A549 (cell line): Measurements from ENCODE around the gene MDGA2. TPM values are rescaled to one million over a fixed set of nuclear protein-coding genes. Genes with fewer than 3 reads are reported as not detected.

Source experiments
- ATAC-seq, 2 experiments: fragments of 200-7000 bp in 1 of 2; fragments of >200 bp in 1 of 2; cut with Nextera tagmentation in 1 of 2; cut with Tn5 transposase in 1 of 2; 3 replicates each; pipeline versions ENCODE4 v1.8.0 to v1.9.1; 2018 to 2020; ENCODE audit warnings: mild to moderate bottlenecking in 1 of 2, moderate library complexity in 1 of 2
- CTCF ChIA-PET: fragments of 300-600 bp; sonication (Branson Sonifier 250); formaldehyde crosslinking; extraction: SDS; loops from one replicate; lab custom pipeline; 2021; ENCODE audit warnings: antibody characterized with exemption, inconsistent platforms; lab: Yijun Ruan, JAX
- POLR2A ChIA-PET: fragments of 350-600 bp; formaldehyde crosslinking; extraction: SDS; loops from one replicate; lab custom pipeline; 2021; ENCODE audit warnings: antibody characterized with exemption, inconsistent platforms; lab: Yijun Ruan, JAX
- DNase-seq, 2 experiments: peaks; one replicate each; pipeline versions ENCODE4 v3.0.0 to v3.0.0-alpha.2; 2011 to 2016; ENCODE audit warnings: low read depth in 1 of 2, low spot score in 1 of 2
- FAIRE-seq: peaks from 2 replicates; lab custom pipeline; 2011; peaks lifted over from hg19 to GRCh38; lab: Jason Lieb, UNC
- H3K27ac ChIP-seq, 2 experiments: fragments of >200 bp; sonication (Bioruptor Twin); formaldehyde crosslinking; 3 replicates each; pipeline ENCODE4 v1.5.1; 2016 to 2017
- H3K4me1 ChIP-seq: fragments of >200 bp; sonication (Bioruptor Twin); formaldehyde crosslinking; 3 replicates; pipeline ENCODE4 v1.6.1; 2016
- H3K4me2 ChIP-seq: fragments of >200 bp; sonication (Bioruptor Twin); formaldehyde crosslinking; 3 replicates; pipeline ENCODE4 v1.6.1; 2016
- H3K4me3 ChIP-seq: fragments of >200 bp; sonication (Bioruptor Twin); formaldehyde crosslinking; 3 replicates; pipeline ENCODE4 v1.5.1; 2016
- H3K9me3 ChIP-seq: fragments of >200 bp; sonication (Bioruptor Twin); formaldehyde crosslinking; 3 replicates; pipeline ENCODE4 v1.6.1; 2016
- BHLHE40 ChIP-seq: IDR thresholded peaks from 2 replicates; pipeline ENCODE4 v1.6.1; 2012; ENCODE audit warnings: low read depth, low read length, inconsistent platforms
- CBX8 ChIP-seq: fragments of 200-600 bp; sonication (generic); IDR thresholded peaks from 2 replicates; pipeline ENCODE4 v1.6.1; 2016
- CEBPB ChIP-seq, 2 experiments: fragments of >200 bp in 1 of 2; sonication (Bioruptor Twin) in 1 of 2; formaldehyde crosslinking in 1 of 2; IDR thresholded peaks; 2 replicates each; pipeline ENCODE4 v1.6.1; 2012 to 2016
- CHD2 ChIP-seq: fragments of 150-350 bp; IDR thresholded peaks from 2 replicates; pipeline ENCODE4 v1.6.1; 2014; ENCODE audit warnings: low read length; ENCODE audit not compliant: partially characterized antibody
- CHD4 ChIP-seq: fragments of 200-600 bp; sonication (generic); IDR thresholded peaks from 2 replicates; pipeline ENCODE4 v1.6.1; 2016; ENCODE audit warnings: antibody characterized with exemption, mild to moderate bottlenecking, borderline replicate concordance
- CTCF ChIP-seq: fragments of >200 bp; sonication (Bioruptor Twin); formaldehyde crosslinking; IDR thresholded peaks from 3 replicates; pipeline ENCODE4 v1.5.1; 2016
- EHF ChIP-seq: fragments of 250-450 bp; sonication (Bioruptor Pico); IDR thresholded peaks from 2 replicates; pipeline ENCODE4 v1.5.0; 2020; ENCODE audit warnings: mild to moderate bottlenecking
- EHMT2 ChIP-seq: fragments of 200-600 bp; sonication (generic); IDR thresholded peaks from 2 replicates; pipeline ENCODE4 v1.6.1; 2016; ENCODE audit warnings: antibody characterized with exemption, low read depth, mild to moderate bottlenecking, moderate library complexity
- ELK1 ChIP-seq: fragments of 150-350 bp; IDR thresholded peaks from 2 replicates; pipeline ENCODE4 v1.6.1; 2014; ENCODE audit warnings: low read depth, mild to moderate bottlenecking, low read length
- FOSB ChIP-seq: fragments of 250-450 bp; sonication (Bioruptor Pico); IDR thresholded peaks from 2 replicates; pipeline ENCODE4 v1.5.0; 2020; ENCODE audit warnings: mild to moderate bottlenecking, moderate library complexity
- FOXS1 ChIP-seq: fragments of 250-450 bp; sonication (Bioruptor Pico); IDR thresholded peaks from 2 replicates; pipeline ENCODE4 v1.5.0; 2020; ENCODE audit warnings: mild to moderate bottlenecking, moderate library complexity
- HDAC2 ChIP-seq: fragments of 200-600 bp; sonication (generic); IDR thresholded peaks from 2 replicates; pipeline ENCODE4 v1.6.1; 2016
- HES2 ChIP-seq: fragments of >200 bp; sonication (Bioruptor Twin); formaldehyde crosslinking; IDR thresholded peaks from 2 replicates; pipeline ENCODE4 v1.6.1; 2016
- HEYL ChIP-seq: fragments of 250-450 bp; sonication (Bioruptor Pico); IDR thresholded peaks from 2 replicates; pipeline ENCODE4 v1.8.0; 2021; ENCODE audit warnings: mild to moderate bottlenecking, moderate library complexity
- HMGXB4 ChIP-seq: fragments of 250-450 bp; sonication (Bioruptor Pico); IDR thresholded peaks from 2 replicates; pipeline ENCODE4 v1.5.0; 2021; ENCODE audit warnings: mild to moderate bottlenecking, moderate library complexity, borderline replicate concordance
- HOXA7 ChIP-seq: fragments of 250-450 bp; sonication (Bioruptor Pico); IDR thresholded peaks from 2 replicates; pipeline ENCODE4 v1.5.0; 2020; ENCODE audit warnings: mild to moderate bottlenecking, moderate library complexity
- HOXB13 ChIP-seq: fragments of 250-450 bp; sonication (Bioruptor Pico); IDR thresholded peaks from 2 replicates; pipeline ENCODE4 v1.5.0; 2020; ENCODE audit warnings: low read depth, mild to moderate bottlenecking, moderate library complexity
- JUNB ChIP-seq: fragments of >200 bp; sonication (Bioruptor Twin); formaldehyde crosslinking; IDR thresholded peaks from 2 replicates; pipeline ENCODE4 v1.6.1; 2016
- KDM1A ChIP-seq: fragments of 200-600 bp; sonication (generic); IDR thresholded peaks from 2 replicates; pipeline ENCODE4 v1.6.1; 2016; ENCODE audit warnings: low read depth, mild to moderate bottlenecking
- MAX ChIP-seq: IDR thresholded peaks from 2 replicates; pipeline ENCODE4 v1.6.1; 2012
- NFE2L2 ChIP-seq: fragments of 150-350 bp; conservative IDR thresholded peaks from 2 replicates; pipeline ENCODE4 v1.6.1; 2014; ENCODE audit warnings: low read length
- NPAS2 ChIP-seq: fragments of 250-450 bp; sonication (Bioruptor Pico); IDR thresholded peaks from 2 replicates; pipeline ENCODE4 v1.8.0; 2022; ENCODE audit warnings: mild to moderate bottlenecking, moderate library complexity, borderline replicate concordance
- PHF8 ChIP-seq: fragments of 200-600 bp; sonication (generic); IDR thresholded peaks from 2 replicates; pipeline ENCODE4 v1.6.1; 2016; ENCODE audit warnings: low read depth, mild to moderate bottlenecking, antibody characterized with exemption, moderate library complexity, borderline replicate concordance
- POLR2AphosphoS2 ChIP-seq: conservative IDR thresholded peaks from 2 replicates; pipeline ENCODE4 v1.6.1; 2012; ENCODE audit warnings: low read length, improper control_type of control experiment, inconsistent platforms
- RAD21 ChIP-seq, 2 experiments: fragments of >200 bp in 1 of 2; sonication (Bioruptor Twin) in 1 of 2; formaldehyde crosslinking in 1 of 2; IDR thresholded peaks in 1 of 2; conservative IDR thresholded peaks in 1 of 2; 2 replicates in 1 of 2; 3 replicates in 1 of 2; pipeline ENCODE4 v1.6.1; 2012 to 2018; ENCODE audit warnings: inconsistent platforms in 1 of 2
- RFX5 ChIP-seq: fragments of 450-650 bp; IDR thresholded peaks from 2 replicates; pipeline ENCODE4 v1.7.1; 2014; ENCODE audit warnings: antibody characterized with exemption, mild to moderate bottlenecking, moderate library complexity
- TP53 ChIP-seq: fragments of 250-450 bp; sonication (Bioruptor Pico); IDR thresholded peaks from 2 replicates; pipeline ENCODE4 v1.5.0; 2021; ENCODE audit warnings: mild to moderate bottlenecking, moderate library complexity
- USF2 ChIP-seq: fragments of 450-650 bp; IDR thresholded peaks from 2 replicates; pipeline ENCODE4 v1.6.1; 2014; ENCODE audit warnings: antibody characterized with exemption
- ZNF302 ChIP-seq: fragments of 250-450 bp; sonication (Bioruptor Pico); IDR thresholded peaks from 2 replicates; pipeline ENCODE4 v1.9.0; 2021; ENCODE audit warnings: inconsistent platforms, mild to moderate bottlenecking, moderate library complexity
- WGBS: methylation state at CpG from one replicate; pipeline ENCODE4 v1.1.6; 2017; ENCODE audit errors: missing lambda C conversion rate; 5-methylcytosine and 5-hydroxymethylcytosine counted together
- polyA plus RNA-seq, 4 experiments: library from polyadenylated mRNA; depleted of rRNA in 3 of 4; stranded (reverse); fragments of >200 nt; fragmentation: RNase III in 1 of 4; extraction: RNeasy Plus Mini Kit Qiagen cat#74134 plus additional on column Dnase treatment in 1 of 4; gene quantifications; 2 replicates in 3 of 4; 3 replicates in 1 of 4; pipeline ENCODE4 v1.2.3, GENCODE V29; 2011 to 2017

The MDGA2 gene
- polyA plus RNA-seq, 2 of the 4 experiments (the other 2 are of a cell fraction), result 0.08 to 0.12 TPM

- POLR2A ChIA-PET, result no interaction called here
- no peak overlapping the region for H3K4me2 ChIP-seq
- TF ChIP-seq HMGXB4, result no peak
- TF ChIP-seq PHF8, result no peak
- TF ChIP-seq ELK1, result no peak
- TF ChIP-seq HDAC2, result no peak
- TF ChIP-seq JUNB, result no peak
- TF ChIP-seq BHLHE40, result no peak
- no peak for TF ChIP-seq NPAS2 (CRISPR knock-in tag)
- no peak for TF ChIP-seq HOXB13 (CRISPR knock-in tag)
- TF ChIP-seq MAX, result no peak
- TF ChIP-seq KDM1A, result no peak
- TF ChIP-seq CHD2, result no peak
- TF ChIP-seq EHF, result no peak
- TF ChIP-seq ZNF302 (CRISPR knock-in tag), result no peak
- TF ChIP-seq POLR2AphosphoS2, result no peak
- no peak for TF ChIP-seq HEYL (CRISPR knock-in tag)
- TF ChIP-seq HES2, result no peak
- CTCF ChIA-PET, result no interaction called here
- no peak for ATAC-seq
- H3K4me3 ChIP-seq, result no peak overlapping the region
- DNase-seq, result no peak
- no peaks in the 10 kb centered on the region for H3K4me1 ChIP-seq
- FAIRE-seq, result no peak
- no peak overlapping the region for H3K27ac ChIP-seq
- no peaks in the 10 kb centered on the region for H3K9me3 ChIP-seq
- 4% methylated on average over 1 of the region's 1 CpG for WGBS
Measured at GRCh38 chr14:47438650-47439140, 236.7 kb downstream of the MDGA2 start.

GRCh38 chr14:47435331-47435965 is 240.0 kb downstream of the MDGA2 start:
- FAIRE-seq, result no peak
- TF ChIP-seq BHLHE40 (no peak), CTCF (no peak), CBX8 (no peak), KDM1A (no peak), CEBPB (IDR thresholded peaks at IDR 0.05) (no peak), RFX5 (no peak), FOXS1 (CRISPR knock-in tag) (no peak), HMGXB4 (no peak), NPAS2 (CRISPR knock-in tag) (no peak), HOXB13 (CRISPR knock-in tag) (no peak), CHD4 (no peak), EHMT2 (no peak), TP53 (CRISPR knock-in tag) (no peak), USF2 (no peak), HOXA7 (CRISPR knock-in tag) (no peak), RAD21 (conservative IDR thresholded peaks at IDR 0.05 in 1 of 2, IDR thresholded peaks at IDR 0.05 in 1 of 2) (no peak), NFE2L2 (no peak), PHF8 (no peak), FOSB (CRISPR knock-in tag) (no peak)
- ChIA-PET CTCF (no interaction called here), POLR2A (no interaction called here)
- 0% methylated on average over 1 of the region's 1 CpG for WGBS
- Histone ChIP-seq H3K4me3 (no peak overlapping the region), H3K27ac (no peak overlapping the region), H3K4me1 (no peaks in the 10 kb centered on the region), H3K4me2 (no peak overlapping the region), H3K9me3 (no peaks in the 10 kb centered on the region)
- no peak for DNase-seq
- ATAC-seq, result no peak
